ENCODE results near the gene MTHFD2. TPM values are rescaled to one million over a fixed set of nuclear protein-coding genes. Genes with fewer than 3 reads are reported as not detected.
A peak's percentile ranks its signal among the peaks of the same experiment; 100 is the strongest.

MTHFD2 gene
- total and polyA plus RNA-seq, 2 donors (not counting 1 experiment from before 2014, with no cell fraction given), result 9.5 to 18.0 TPM

DNA sequence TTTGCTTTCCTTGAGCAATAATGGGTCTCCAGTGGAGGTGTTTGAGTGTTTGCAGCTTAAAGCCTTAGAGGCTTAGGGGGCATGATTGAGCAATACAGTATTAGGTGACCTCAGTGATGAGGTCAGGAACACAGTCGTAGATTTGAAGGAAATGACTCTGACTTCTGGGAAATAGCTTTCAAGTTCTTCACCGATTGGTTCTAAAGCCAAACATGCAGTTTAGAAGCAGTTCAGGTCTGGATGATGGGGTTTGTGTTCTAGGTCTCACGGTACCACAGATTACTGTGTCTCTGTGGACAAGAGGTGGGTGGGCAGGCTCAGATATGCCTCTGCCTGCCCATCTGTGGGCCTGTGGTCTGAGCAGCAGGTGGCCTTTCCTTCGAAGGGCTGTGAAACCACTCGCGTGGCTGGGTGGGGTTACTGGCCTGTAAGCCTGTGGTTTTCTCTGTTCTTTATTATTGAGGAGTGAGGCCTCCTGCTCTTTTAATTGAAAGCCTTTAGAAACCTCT is 7.8 kb downstream of the MTHFD2 start:
- ChIA-PET POLR2A (interaction anchor here (0.7 to 3.7 kb wide), 3 partner anchors 20 to 27 kb away, joined by 3 to 26 read pairs (median 4); partner anchors contain the start of gene MOB1A), CTCF (interaction anchor here (0.5 to 3.7 kb wide), 9 partner anchors 9 to 431 kb away, joined by 3 to 16 read pairs (median 5); partner anchors contain the start of gene MOB1A)
- peaks cover 8 to 15% of the 10 kb centered on the region in 2 experiments for H3K36me3 ChIP-seq (replicated peaks in 1 of 2; ENCODE audit: control extremely low read depth in 1 of 2, control insufficient read depth in 1 of 2, extremely low read depth in 1 of 2, insufficient read depth in 2 of 2, low read length in 1 of 2)
- Mint-ChIP-seq H3K27ac (peak overlapping the region; percentile 88), H3K4me1 (peaks cover 31% of the 10 kb centered on the region), H3K9me3 (ENCODE audit: insufficient read depth) (no peaks in the 10 kb centered on the region), H3K4me3 (peak overlapping the region; percentile 47), H3K27me3 (no peaks in the 10 kb centered on the region)
- no peaks in the 10 kb centered on the region for H3K27me3 ChIP-seq (replicated peaks in 1 of 4; ENCODE audit: control extremely low read depth in 1 of 4, control insufficient read depth in 3 of 4, insufficient read depth in 4 of 4, low read length in 3 of 4)
- H3K4me3 ChIP-seq (ENCODE audit: control extremely low read depth in 1 of 5, extremely low read depth in 1 of 5, insufficient read depth in 1 of 5, low read depth in 2 of 5, low read length in 4 of 5), result peak overlapping the region in 3 of 5 experiments; percentile 0 to 17 (median 5)
- H3K4me2 ChIP-seq (replicated peaks; ENCODE audit: low read depth, low read length, poor library complexity, severe bottlenecking), result peak overlapping the region; percentile 67
- peaks cover 87% of the 10 kb centered on the region for H3K79me2 ChIP-seq (ENCODE audit: control insufficient read depth, insufficient read depth, low read length)
- peak overlapping the region; percentile 38 for H3K9ac ChIP-seq (ENCODE audit: low read length)
- no peaks in the 10 kb centered on the region for H3K9me3 ChIP-seq (ENCODE audit: control extremely low read depth in 1 of 3, control insufficient read depth in 2 of 3, insufficient read depth in 1 of 3, low read length in 2 of 3)
- peak overlapping the region; percentile 76 to 80 for H3K27ac ChIP-seq (ENCODE audit: low read length in 2 of 2)
- peak; percentile 69 for DNase-seq
- no peak for TF ChIP-seq EZH2 (IDR thresholded peaks at IDR 0.05; ENCODE audit: borderline replicate concordance, insufficient read depth, low read depth, low read length, poor library complexity, severe bottlenecking)
- TF ChIP-seq, protein P1, sequence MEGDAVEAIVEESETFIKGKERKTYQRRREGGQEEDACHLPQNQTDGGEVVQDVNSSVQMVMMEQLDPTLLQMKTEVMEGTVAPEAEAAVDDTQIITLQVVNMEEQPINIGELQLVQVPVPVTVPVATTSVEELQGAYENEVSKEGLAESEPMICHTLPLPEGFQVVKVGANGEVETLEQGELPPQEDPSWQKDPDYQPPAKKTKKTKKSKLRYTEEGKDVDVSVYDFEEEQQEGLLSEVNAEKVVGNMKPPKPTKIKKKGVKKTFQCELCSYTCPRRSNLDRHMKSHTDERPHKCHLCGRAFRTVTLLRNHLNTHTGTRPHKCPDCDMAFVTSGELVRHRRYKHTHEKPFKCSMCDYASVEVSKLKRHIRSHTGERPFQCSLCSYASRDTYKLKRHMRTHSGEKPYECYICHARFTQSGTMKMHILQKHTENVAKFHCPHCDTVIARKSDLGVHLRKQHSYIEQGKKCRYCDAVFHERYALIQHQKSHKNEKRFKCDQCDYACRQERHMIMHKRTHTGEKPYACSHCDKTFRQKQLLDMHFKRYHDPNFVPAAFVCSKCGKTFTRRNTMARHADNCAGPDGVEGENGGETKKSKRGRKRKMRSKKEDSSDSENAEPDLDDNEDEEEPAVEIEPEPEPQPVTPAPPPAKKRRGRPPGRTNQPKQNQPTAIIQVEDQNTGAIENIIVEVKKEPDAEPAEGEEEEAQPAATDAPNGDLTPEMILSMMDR (IDR thresholded peaks at IDR 0.05), result no peak
- peak; percentile 70 for ATAC-seq (ENCODE audit: low read depth)
- H2AFZ ChIP-seq (ENCODE audit: insufficient read depth, low read depth, low read length, poor library complexity, severe bottlenecking), result peak overlapping the region; percentile 82
- intact Hi-C loops (cut with micrococcal nuclease), result loop anchor here (5.0 kb wide), 1 partner anchor 39 kb away; no protein-coding TSS in a partner anchor
- peaks cover 24 to 26% of the 10 kb centered on the region in 2 donors for H3K4me1 ChIP-seq (ENCODE audit: control insufficient read depth in 2 of 2, insufficient read depth in 2 of 2, low read length in 2 of 2)
- H4K20me1 ChIP-seq (ENCODE audit: control insufficient read depth, insufficient read depth, low read length, poor library complexity, severe bottlenecking), result no peaks in the 10 kb centered on the region
- WGBS (ENCODE audit: insufficient coverage), result 0% methylated on average over 4 of the region's 6 CpGs

DNA sequence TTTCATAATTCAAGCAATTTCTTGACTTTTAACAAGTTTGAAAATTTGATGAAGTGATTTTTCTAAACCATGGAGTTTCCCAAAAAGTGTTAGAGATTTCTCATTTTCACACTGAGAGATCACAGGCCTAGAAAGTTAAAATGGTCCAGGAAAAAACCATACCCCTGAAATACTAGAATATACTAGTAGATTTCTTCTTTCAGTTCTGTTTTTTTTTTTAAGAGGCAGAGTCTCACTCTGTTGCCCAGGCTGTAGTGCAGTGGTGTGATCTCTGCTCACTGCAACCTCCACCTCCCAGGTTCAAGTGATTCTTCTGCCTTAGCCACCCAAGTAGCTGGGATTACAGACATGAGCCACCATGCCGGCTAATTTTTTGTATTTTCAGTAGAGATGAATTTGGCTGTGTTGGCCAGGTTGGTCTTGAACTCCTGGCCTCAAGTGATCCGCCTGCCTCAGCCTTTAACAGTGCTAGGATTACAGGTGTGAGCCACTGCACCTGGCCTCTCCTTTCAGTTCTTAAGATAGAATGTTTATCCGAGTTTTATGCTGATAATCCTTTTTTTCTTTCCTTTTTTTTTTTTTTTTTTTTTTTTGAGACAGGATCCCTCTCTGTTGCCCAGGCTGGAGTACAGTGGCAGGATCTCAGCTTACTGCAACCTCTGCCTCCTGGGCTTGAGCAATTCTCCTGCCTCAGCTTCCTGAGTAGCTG is 14.4 kb downstream of the MTHFD2 start:
- ChIA-PET CTCF (no interaction called here), POLR2A (no interaction called here)
- Mint-ChIP-seq H3K27me3 (no peaks in the 10 kb centered on the region), H3K4me3 (no peak overlapping the region), H3K9me3 (ENCODE audit: insufficient read depth) (no peaks in the 10 kb centered on the region), H3K27ac (no peak overlapping the region), H3K4me1 (peaks cover 14% of the 10 kb centered on the region)
- DNase-seq (no peak), ATAC-seq (ENCODE audit: low read depth) (peak; percentile 54)
- Histone ChIP-seq H4K20me1 (ENCODE audit: control insufficient read depth, insufficient read depth, low read length, poor library complexity, severe bottlenecking) (no peaks in the 10 kb centered on the region), H3K36me3 (replicated peaks in 1 of 2; ENCODE audit: control extremely low read depth in 1 of 2, control insufficient read depth in 1 of 2, extremely low read depth in 1 of 2, insufficient read depth in 2 of 2, low read length in 1 of 2) (peaks cover 14 to 36% of the 10 kb centered on the region in 2 experiments), H3K4me3 (ENCODE audit: control extremely low read depth in 1 of 5, extremely low read depth in 1 of 5, insufficient read depth in 1 of 5, low read depth in 2 of 5, low read length in 4 of 5) (no peak overlapping the region), H3K27me3 (replicated peaks in 1 of 4; ENCODE audit: control extremely low read depth in 1 of 4, control insufficient read depth in 3 of 4, insufficient read depth in 4 of 4, low read length in 3 of 4) (no peaks in the 10 kb centered on the region), H3K4me1 (ENCODE audit: control insufficient read depth in 2 of 2, insufficient read depth in 2 of 2, low read length in 2 of 2) (peaks cover 8 to 11% of the 10 kb centered on the region in 2 donors), H2AFZ (ENCODE audit: insufficient read depth, low read depth, low read length, poor library complexity, severe bottlenecking) (no peak overlapping the region), H3K9ac (ENCODE audit: low read length) (no peak overlapping the region), H3K9me3 (ENCODE audit: control extremely low read depth in 1 of 3, control insufficient read depth in 2 of 3, insufficient read depth in 1 of 3, low read length in 2 of 3) (no peaks in the 10 kb centered on the region), H3K79me2 (ENCODE audit: control insufficient read depth, insufficient read depth, low read length) (peaks cover 30% of the 10 kb centered on the region), H3K4me2 (replicated peaks; ENCODE audit: low read depth, low read length, poor library complexity, severe bottlenecking) (peak overlapping the region; percentile 35), H3K27ac (ENCODE audit: low read length in 2 of 2) (peak overlapping the region in 1 of 2 donors; percentile 46)
- TF ChIP-seq, protein P1 (IDR thresholded peaks at IDR 0.05), result no peak
- TF ChIP-seq EZH2 (IDR thresholded peaks at IDR 0.05; ENCODE audit: borderline replicate concordance, insufficient read depth, low read depth, low read length, poor library complexity, severe bottlenecking), result no peak
- intact Hi-C loops (cut with micrococcal nuclease), result loop anchor here (5.0 kb wide), 1 partner anchor 36 kb away; the partner anchor contains the start of gene MOB1A
- WGBS (ENCODE audit: insufficient coverage), result 100% methylated on average over 1 of the region's 3 CpGs
